Activated naive CD8-positive, alpha-beta T cell treated with anti-CD3 and anti-CD28 coated beads, Interleukin-2, amount 50 U/mL, for 24 hours (primary cell): ENCODE measurements around the gene NSF.

Source experiments
- ATAC-seq: fragments of 150-1000 bp; cut with Tn5 transposase; one replicate; pipeline ENCODE4 v1.10.0; 2021
- DNase-seq: peaks from one replicate; pipeline ENCODE4 v3.0.0; 2021
- H3K27ac Mint-ChIP-seq: one replicate; pipeline ENCODE4 v1.8.0; 2021; ENCODE audit warnings: mild to moderate bottlenecking, mixed read lengths
- H3K27me3 Mint-ChIP-seq: one replicate; pipeline ENCODE4 v1.8.0; 2021; ENCODE audit warnings: mixed read lengths
- H3K36me3 Mint-ChIP-seq: one replicate; pipeline ENCODE4 v1.8.0; 2021; ENCODE audit warnings: low read depth, mixed read lengths
- H3K4me1 Mint-ChIP-seq: one replicate; pipeline ENCODE4 v1.8.0; 2021; ENCODE audit warnings: mixed read lengths
- H3K4me3 Mint-ChIP-seq: one replicate; pipeline ENCODE4 v1.8.0; 2021; ENCODE audit warnings: mild to moderate bottlenecking, moderate library complexity, mixed read lengths
- H3K9me3 Mint-ChIP-seq: one replicate; pipeline ENCODE4 v1.8.0; 2021; ENCODE audit warnings: mixed read lengths

NSF gene

DNA sequence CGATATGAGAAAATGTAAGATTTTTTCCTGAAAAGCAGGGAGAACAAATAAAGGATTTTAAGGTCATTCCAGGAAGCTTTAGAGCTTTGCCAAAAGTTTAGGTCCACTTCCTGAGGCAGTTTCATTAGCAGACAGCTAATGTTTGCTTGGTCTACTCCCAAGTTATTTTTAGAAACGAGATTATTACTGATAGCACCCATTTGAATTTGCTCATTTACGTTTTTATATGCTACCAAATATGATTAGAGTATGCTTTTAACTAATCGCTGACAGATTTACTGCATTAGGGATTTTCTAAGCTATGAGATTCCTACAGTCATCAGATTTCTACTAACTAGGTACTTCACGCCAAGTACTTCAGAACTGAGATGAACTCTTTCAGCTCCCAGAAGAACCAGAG is 129.9 kb downstream of the NSF start:
- H3K27ac Mint-ChIP-seq, result no peak overlapping the region
- H3K36me3 Mint-ChIP-seq, result peaks cover 9% of the 10 kb centered on the region
- no peak overlapping the region for H3K4me3 Mint-ChIP-seq
- H3K4me1 Mint-ChIP-seq, result no peaks in the 10 kb centered on the region
- H3K27me3 Mint-ChIP-seq, result no peaks in the 10 kb centered on the region
- ATAC-seq, result no peak
- no peak for DNase-seq
- H3K9me3 Mint-ChIP-seq, result no peaks in the 10 kb centered on the region

DNA sequence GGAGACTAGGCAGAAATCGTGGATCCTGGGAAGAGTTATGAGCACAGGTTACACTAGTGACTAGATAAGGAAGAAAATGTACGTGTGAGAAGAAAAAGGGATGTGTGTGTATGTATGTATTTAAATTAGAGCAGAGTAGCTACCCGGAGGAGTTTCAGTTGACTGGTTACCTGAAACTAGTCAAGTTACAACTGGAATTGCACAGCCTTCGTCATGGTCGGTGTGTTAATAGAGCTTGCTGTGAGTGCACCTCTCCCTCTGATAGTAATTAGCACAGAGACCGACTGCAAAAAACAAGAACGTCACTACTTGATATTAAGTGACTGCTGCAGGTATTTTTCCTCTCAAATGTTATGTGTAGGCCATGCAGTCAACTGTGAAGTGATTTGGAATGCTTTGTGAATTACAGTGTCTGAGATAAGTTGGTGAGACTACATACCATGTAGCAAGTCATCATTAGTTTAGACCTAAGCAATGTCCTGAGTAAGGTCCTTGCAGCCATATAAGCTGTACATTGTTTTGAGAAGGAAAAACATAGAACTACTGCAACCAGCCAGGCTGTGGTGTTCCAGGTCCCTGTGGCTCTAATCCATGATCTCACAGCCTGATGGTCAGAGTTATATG is 132.3 kb downstream of the NSF start:
- Mint-ChIP-seq H3K4me1 (no peaks in the 10 kb centered on the region), H3K9me3 (no peaks in the 10 kb centered on the region), H3K27ac (no peak overlapping the region), H3K27me3 (no peaks in the 10 kb centered on the region), H3K4me3 (no peak overlapping the region), H3K36me3 (peaks cover 7% of the 10 kb centered on the region)
- ATAC-seq (no peak), DNase-seq (no peak)

DNA sequence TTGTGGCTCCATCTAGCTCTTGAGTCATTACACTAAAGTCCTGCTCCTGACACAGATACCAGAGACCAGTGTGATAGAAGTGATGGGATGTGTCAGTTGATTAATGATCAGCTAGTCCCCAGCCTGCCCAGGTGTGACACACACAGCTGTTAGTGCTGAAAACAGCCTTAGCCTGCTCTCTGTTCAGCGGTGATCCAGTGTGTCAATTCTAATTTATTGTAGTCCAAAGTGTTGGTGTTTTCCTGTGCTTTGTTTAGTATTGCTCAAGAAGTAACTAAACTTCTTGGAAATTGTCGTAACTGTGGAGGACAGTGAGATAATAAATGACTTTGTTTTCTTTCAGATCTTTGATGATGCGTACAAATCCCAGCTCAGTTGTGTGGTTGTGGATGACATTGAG is 135.7 kb downstream of the NSF start:
- no peaks in the 10 kb centered on the region for H3K4me1 Mint-ChIP-seq
- no peaks in the 10 kb centered on the region for H3K9me3 Mint-ChIP-seq
- DNase-seq, result no peak
- no peak overlapping the region for H3K4me3 Mint-ChIP-seq
- H3K36me3 Mint-ChIP-seq, result peaks cover 7% of the 10 kb centered on the region
- no peak overlapping the region for H3K27ac Mint-ChIP-seq
- ATAC-seq, result no peak
- no peaks in the 10 kb centered on the region for H3K27me3 Mint-ChIP-seq

DNA sequence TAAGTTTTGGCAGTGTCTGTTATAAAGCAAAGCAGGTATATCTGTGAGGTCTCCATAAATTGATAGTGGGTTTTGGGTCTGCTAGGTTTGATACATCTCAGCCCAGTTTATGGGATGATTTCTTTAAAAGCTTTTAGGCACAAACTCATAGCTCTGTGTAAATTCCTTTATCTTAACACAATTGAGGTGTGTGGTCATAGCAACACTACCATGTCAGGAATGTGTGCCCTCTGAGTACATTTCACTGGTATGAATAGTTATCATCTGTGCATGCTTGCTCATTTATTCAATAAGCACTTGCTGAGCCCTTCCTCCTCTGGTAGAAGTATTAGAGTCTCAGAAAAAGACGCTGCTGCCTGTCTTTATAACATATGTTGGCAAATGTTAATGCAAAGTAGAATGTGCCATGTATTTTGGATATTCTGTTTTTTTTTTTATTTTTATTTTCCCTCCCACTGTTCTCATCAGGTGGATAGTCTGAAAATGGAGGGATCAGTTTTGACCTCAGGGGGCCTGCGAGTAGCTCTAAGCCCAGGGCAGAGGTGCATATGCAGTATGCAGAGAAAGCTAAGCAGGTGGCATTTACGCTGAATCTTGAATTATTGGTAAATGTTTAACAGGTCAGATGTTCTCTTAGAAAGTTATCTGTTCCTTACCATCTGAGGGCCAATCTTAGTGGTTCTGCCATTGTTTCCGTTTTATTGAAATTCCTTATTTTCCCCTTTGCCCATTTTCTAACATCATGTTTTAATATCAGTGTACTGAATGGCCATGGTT is 137.3 kb downstream of the NSF start:
- Mint-ChIP-seq H3K36me3 (peaks cover 10% of the 10 kb centered on the region), H3K4me3 (no peak overlapping the region), H3K27ac (no peak overlapping the region), H3K27me3 (no peaks in the 10 kb centered on the region), H3K4me1 (no peaks in the 10 kb centered on the region), H3K9me3 (no peaks in the 10 kb centered on the region)
- DNase-seq (no peak), ATAC-seq (no peak)

DNA sequence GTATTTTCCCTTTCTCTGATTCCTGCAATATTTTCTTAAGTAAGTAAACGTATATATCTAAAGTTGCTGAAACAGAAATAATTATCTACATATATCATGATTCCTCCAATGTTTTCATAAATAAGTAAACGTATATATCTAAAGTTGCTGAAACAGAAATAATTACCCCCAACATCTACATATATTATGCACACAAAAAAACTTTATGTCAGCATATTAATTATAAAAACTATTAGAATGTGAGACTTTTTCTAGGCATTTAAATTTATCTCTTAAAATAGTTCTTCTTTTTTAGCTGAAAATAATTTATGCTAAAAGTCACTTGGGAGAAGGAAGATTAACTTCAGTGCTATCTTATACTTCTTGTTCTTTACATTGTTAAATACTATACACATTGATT is 139.6 kb downstream of the NSF start:
- DNase-seq (no peak), ATAC-seq (no peak)
- Mint-ChIP-seq H3K4me3 (no peak overlapping the region), H3K27ac (no peak overlapping the region), H3K9me3 (no peaks in the 10 kb centered on the region), H3K4me1 (peaks cover 2% of the 10 kb centered on the region), H3K27me3 (no peaks in the 10 kb centered on the region), H3K36me3 (peaks cover 10% of the 10 kb centered on the region)

DNA sequence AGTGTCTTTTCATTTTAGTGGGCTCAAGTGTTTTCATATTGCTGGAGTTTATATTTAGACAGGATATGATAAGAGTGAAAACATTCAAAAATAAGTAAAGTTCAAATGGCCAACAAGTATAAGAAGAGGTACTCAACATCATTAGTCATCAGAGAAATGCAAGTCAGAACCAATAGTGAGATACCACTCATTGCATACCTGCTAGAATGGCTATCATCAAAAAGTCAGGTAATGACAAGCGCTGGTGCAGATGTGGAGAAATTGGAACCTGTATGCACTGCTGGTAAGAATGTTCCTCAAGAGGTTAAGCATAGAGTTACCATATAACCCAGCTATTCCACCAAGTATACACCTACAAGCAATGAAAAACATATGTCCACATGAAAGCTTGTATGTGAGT is 140.2 kb downstream of the NSF start:
- no peaks in the 10 kb centered on the region for H3K9me3 Mint-ChIP-seq
- H3K4me1 Mint-ChIP-seq, result peaks cover 5% of the 10 kb centered on the region
- no peaks in the 10 kb centered on the region for H3K27me3 Mint-ChIP-seq
- ATAC-seq, result no peak
- H3K27ac Mint-ChIP-seq, result no peak overlapping the region
- no peak for DNase-seq
- H3K4me3 Mint-ChIP-seq, result no peak overlapping the region
- H3K36me3 Mint-ChIP-seq, result peaks cover 10% of the 10 kb centered on the region

DNA sequence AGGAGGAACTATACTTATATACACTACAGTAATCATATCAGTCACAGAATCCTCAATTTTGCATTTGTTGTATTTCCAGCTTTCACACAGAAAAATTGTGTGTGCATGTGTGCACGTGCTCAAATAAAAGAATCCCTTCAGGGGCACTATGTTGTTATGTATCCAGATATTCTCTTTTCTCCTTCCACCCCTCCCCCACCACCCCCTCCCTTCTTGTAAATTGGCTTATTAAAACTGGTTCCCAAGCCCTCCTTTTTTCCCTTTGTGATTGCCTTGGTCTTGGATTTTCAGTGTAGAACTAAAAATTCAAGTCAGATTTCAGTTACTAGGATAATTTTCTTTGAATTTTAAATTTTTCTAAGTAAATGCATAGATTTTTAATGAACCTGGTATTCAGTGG is 141.7 kb downstream of the NSF start:
- DNase-seq (no peak), ATAC-seq (no peak)
- H3K27me3 Mint-ChIP-seq, result no peaks in the 10 kb centered on the region
- H3K4me1 Mint-ChIP-seq, result peaks cover 8% of the 10 kb centered on the region
- H3K27ac Mint-ChIP-seq, result no peak overlapping the region
- peaks cover 5% of the 10 kb centered on the region for H3K36me3 Mint-ChIP-seq
- no peak overlapping the region for H3K4me3 Mint-ChIP-seq
- H3K9me3 Mint-ChIP-seq, result no peaks in the 10 kb centered on the region

DNA sequence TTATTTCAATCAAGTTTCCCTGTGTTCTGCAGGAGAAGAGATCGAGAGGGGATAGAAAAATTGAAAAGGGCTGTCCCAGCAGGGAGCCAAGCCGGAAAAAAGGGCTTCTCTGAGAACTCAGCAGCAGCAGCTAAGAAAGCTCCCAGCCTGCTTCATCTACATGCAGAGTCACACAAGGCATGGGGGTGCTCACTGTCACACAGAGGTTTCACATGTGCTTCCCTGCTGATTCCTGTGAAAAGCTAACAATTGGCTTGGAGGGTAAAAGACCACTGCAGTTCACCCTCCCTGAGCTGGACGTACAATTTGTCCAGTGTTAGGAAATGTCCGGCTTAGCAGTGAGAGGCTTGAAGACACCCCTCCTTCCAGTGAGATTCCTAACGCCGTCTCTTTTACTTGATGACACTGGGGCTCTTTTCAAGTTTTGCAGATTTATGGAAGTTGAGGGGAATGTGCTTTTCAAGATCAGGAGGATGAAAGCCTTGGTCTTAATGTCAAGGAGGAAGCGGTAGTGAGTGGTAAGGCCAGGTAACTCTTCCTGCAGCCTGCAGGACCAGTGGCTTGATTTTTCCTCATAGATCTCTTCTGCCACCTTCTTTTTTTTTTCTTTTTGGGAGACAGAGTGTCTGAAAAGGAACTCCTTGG is 142.4 kb downstream of the NSF start:
- H3K27me3 Mint-ChIP-seq, result no peaks in the 10 kb centered on the region
- no peaks in the 10 kb centered on the region for H3K9me3 Mint-ChIP-seq
- H3K4me1 Mint-ChIP-seq, result peaks cover 11% of the 10 kb centered on the region
- ATAC-seq, result no peak
- DNase-seq, result no peak
- no peak overlapping the region for H3K4me3 Mint-ChIP-seq
- H3K36me3 Mint-ChIP-seq, result peaks cover 5% of the 10 kb centered on the region
- no peak overlapping the region for H3K27ac Mint-ChIP-seq

DNA sequence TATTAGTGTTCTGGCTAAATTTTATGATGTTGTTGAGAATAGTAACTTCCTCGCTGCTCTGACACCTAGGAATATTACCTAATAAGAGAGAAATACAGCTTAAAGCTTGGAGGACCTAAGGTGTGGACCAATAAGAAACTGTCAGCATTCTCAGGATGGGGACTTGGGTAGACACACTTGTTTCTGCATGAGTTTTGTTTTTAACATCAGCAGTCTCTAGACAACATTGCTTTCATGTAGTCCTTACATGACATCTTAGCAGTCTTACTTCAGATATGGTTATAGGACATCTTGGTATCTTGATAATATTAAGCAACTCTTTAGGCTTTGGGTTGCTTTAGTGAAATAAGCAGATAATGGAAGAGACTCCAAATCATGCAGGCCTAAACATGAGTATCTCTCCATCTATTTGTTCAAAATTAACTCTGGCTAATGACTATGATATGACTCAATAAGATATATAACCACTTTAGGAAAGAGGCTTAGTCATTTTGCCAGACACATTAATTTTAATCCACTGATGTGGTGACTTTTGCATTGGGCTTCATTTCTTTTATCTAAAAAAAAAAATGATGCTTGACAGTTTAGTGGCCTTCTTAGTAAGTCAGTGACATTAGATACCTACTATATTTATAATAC is 143.5 kb downstream of the NSF start:
- H3K4me3 Mint-ChIP-seq, result no peak overlapping the region
- H3K27ac Mint-ChIP-seq, result no peak overlapping the region
- no peaks in the 10 kb centered on the region for H3K27me3 Mint-ChIP-seq
- H3K4me1 Mint-ChIP-seq, result peaks cover 11% of the 10 kb centered on the region
- H3K36me3 Mint-ChIP-seq, result peaks cover 5% of the 10 kb centered on the region
- no peaks in the 10 kb centered on the region for H3K9me3 Mint-ChIP-seq
- DNase-seq (no peak), ATAC-seq (no peak)

DNA sequence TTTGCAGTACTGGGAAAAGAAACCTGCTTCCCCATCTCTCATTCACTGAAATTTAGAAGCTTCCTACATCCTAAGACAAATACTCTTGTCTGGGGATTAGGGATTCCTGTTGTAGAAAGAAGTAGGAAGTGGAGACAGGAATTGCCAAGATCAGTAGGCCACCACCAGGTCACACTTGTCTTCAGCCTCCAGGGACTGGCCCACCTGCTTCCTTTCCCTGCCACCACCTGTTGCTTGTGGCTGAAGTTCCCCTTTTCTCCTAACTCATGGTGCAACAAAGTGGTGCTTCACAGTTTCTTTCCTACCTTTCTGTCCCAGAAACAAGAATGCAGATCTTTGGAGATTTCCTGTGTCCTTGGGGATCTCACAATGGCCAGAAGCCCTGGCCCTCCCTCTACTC is 145.6 kb downstream of the NSF start:
- no peak overlapping the region for H3K27ac Mint-ChIP-seq
- H3K27me3 Mint-ChIP-seq, result no peaks in the 10 kb centered on the region
- H3K9me3 Mint-ChIP-seq, result no peaks in the 10 kb centered on the region
- DNase-seq, result no peak
- H3K4me3 Mint-ChIP-seq, result no peak overlapping the region
- no peak for ATAC-seq
- peaks cover 4% of the 10 kb centered on the region for H3K36me3 Mint-ChIP-seq
- H3K4me1 Mint-ChIP-seq, result peaks cover 11% of the 10 kb centered on the region

DNA sequence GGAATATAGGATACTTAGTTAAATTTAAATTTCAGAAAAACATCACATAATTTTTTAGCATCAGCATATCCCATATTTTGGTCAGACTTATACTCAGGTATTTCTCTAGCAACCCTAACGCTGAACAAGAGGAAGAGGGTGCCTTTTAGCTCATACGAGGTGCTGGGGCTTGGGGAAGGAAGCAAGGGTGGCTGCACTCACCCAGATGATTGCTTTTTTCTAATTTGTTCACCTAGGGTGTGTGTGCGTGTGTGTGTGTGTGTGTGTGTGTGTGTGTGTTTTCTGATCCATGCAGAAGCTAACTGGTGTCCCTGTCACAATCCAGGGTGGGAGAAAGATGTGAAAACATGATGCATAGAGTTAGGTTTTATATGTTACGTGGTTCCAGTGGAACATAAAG is 146.9 kb downstream of the NSF start:
- Mint-ChIP-seq H3K27me3 (no peaks in the 10 kb centered on the region), H3K27ac (no peak overlapping the region), H3K4me1 (peaks cover 11% of the 10 kb centered on the region), H3K4me3 (no peak overlapping the region), H3K9me3 (no peaks in the 10 kb centered on the region), H3K36me3 (no peaks in the 10 kb centered on the region)
- ATAC-seq (no peak), DNase-seq (no peak)

DNA sequence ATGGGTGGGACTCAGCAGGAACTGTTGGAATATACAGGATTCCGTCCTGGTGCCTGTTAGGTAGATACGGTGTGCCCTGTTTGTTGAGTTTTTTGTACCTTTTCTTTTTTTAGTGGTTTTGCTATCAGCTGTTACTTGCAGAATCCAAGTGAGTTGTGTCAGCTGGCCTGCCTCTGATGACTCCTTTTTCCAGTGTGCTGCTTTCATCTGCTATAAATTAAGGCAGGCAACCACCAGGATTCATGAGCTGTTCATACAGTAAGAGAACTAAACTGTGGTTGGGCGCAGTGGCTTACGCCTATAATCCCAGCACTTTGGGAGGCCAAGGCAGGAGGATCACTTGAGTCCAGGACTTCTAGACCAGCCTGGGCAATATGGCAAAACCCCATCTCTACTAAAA is 148.1 kb downstream of the NSF start:
- ATAC-seq (no peak), DNase-seq (no peak)
- no peak overlapping the region for H3K4me3 Mint-ChIP-seq
- H3K4me1 Mint-ChIP-seq, result peaks cover 11% of the 10 kb centered on the region
- no peaks in the 10 kb centered on the region for H3K27me3 Mint-ChIP-seq
- no peak overlapping the region for H3K27ac Mint-ChIP-seq
- H3K9me3 Mint-ChIP-seq, result no peaks in the 10 kb centered on the region
- peaks cover 2% of the 10 kb centered on the region for H3K36me3 Mint-ChIP-seq

DNA sequence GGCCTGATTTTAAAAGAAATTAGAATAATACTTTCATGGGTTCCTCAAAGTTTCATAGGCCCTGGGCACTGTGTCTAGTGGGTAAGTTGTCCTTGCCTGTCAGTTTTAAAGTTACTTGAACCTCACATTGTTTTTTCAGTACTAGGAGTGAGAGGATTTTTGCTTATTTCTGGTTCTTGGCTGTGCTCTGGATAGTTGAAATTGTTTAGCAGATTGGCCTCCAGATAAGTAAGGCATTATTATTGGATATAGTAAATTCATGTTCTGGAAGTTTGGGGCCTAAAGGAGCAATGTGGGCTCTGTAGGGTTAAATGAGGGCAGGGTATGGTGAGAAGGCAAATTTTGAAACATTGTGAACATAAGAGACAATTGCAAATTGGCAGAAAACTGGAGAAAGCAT is 149.5 kb downstream of the NSF start:
- H3K27me3 Mint-ChIP-seq, result no peaks in the 10 kb centered on the region
- H3K27ac Mint-ChIP-seq, result no peak overlapping the region
- H3K36me3 Mint-ChIP-seq, result peaks cover 2% of the 10 kb centered on the region
- no peaks in the 10 kb centered on the region for H3K9me3 Mint-ChIP-seq
- ATAC-seq (no peak), DNase-seq (no peak)
- no peak overlapping the region for H3K4me3 Mint-ChIP-seq
- peaks cover 9% of the 10 kb centered on the region for H3K4me1 Mint-ChIP-seq

DNA sequence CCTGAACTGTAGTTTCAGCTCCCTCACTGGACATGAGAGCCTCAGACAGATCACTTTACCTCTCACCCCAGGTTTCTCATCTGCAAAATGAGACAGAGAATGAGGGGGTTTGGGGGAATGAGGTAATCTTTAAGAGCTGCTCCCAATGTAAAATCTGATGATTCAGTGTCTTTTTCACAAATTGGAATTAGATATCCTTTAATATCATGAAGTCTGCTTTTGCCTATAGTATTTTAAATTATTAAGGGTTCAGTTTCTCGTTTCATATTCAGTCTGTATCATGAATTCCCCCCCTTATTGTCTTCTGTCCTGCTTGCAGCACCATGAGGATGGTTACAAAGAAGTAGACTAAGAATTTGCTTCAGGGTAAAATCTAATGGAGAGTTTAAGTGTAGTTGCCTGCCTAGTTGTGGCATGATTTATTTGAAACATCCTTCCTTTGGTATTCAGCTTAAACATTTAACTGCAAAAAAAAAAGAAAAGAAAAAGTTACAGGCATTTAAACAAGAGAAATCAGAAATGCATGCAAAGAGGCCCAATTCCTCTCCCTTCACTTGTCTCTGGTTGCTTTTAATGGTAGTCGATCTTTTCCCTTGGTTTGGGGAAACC is 150.8 kb downstream of the NSF start:
- Mint-ChIP-seq H3K9me3 (no peaks in the 10 kb centered on the region), H3K4me3 (no peak overlapping the region), H3K27me3 (no peaks in the 10 kb centered on the region), H3K27ac (no peak overlapping the region), H3K4me1 (peaks cover 5% of the 10 kb centered on the region), H3K36me3 (peaks cover 2% of the 10 kb centered on the region)
- DNase-seq (no peak), ATAC-seq (no peak)
